ENCODE results near the gene VRK3.

GRCh38 chr19:49977881-49978280, 47.3 kb downstream of the VRK3 start:
- TF ChIP-seq POLR2AphosphoS5 (IDR thresholded peaks at IDR 0.05; ENCODE audit: low read depth, low read length) (no peak), TAF1 (IDR thresholded peaks at IDR 0.05; ENCODE audit: borderline replicate concordance, low read depth, low read length) (no peak), POLR2A (IDR thresholded peaks at IDR 0.05; ENCODE audit: low read depth, low read length) (no peak)
